NCI-H146 treated with DMSO at 0.1 percent for 48 hours (cell line): ENCODE measurements around the gene DOK1.

ENCODE experiments used
- DNase-seq: peaks from one replicate; lab custom pipeline; 2025; ENCODE audit not compliant: unreplicated experiment; lab: John Stamatoyannopoulos, UW

DOK1 gene

DNA sequence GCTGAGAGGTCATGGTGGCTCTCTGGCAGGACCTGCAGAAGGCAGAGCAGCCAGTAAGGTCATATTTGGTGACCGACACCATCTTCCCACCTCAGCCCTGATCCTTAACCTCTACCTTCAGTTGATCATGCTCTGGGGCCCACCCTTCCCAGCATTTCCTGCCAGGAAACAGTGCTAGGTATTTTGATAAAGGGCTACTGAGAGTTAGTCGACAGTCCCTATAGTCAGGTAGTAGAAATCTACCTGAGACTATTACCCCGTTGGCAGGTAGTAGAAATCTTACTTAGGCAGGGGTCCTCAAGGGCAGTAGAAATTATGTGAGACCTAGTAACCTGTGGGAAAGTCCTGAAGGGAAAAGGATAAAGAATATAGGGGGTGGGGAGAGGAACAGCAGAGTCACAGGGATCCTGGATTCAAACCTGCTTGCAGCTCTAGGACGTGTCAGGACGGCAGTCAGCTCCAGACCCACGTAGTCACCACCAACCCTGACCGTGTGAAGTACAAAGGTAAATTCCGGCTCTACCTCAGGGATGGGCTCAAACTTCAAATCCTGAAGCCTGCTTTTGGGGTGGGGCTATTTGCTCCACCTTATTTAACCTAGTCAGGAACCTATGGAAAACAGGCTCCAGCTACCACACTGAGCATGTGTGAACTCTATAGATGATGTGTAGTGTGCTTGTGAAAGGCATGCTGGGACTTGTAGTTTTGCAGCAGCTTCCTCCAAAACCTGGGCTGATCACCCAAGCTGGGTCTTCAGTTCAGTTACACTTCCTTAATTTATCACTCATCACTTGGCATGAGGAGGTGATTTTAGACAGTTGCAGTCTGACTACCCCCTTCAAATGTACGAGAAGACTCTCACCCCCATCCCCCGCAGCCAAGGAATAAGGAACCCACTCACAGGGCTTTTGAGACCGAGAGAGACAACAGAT, 28.5 kb upstream of the DOK1 start, which contains the start of gene DQX1:
TSS of gene DQX1 (minus strand) at position 515 of the 932 bp plus-strand sequence. CDS start at position 13, 502 bp downstream.
- no peak for DNase-seq

DNA sequence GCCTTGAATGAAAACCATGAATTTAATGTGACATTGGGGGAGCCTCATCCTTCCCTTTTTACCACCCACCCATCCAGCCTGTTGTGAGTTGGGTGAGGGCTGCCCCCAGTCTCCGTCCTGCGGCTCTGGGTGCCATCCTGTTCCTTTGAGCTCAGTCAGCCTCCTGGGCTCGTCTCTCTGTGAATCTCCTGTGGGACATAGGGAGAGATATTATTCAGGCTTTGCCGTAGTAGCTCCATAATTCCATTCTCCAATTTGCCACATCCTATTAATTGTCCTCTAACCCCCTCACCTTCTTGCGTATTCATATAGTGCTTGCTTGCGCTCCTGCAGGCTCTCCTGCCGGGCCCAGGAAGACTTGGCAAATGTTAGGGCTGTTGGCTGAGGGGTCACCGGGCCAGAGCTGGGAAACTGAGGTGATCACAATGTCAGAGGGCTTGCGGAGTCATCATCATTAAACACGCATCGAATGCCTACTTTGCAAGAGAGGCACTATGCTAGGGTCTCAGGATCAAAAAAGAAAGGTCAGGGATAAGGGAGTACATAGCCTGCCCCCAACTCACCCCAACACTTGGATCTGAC, 27.8 kb upstream of the DOK1 start:
- no peak for DNase-seq

DNA sequence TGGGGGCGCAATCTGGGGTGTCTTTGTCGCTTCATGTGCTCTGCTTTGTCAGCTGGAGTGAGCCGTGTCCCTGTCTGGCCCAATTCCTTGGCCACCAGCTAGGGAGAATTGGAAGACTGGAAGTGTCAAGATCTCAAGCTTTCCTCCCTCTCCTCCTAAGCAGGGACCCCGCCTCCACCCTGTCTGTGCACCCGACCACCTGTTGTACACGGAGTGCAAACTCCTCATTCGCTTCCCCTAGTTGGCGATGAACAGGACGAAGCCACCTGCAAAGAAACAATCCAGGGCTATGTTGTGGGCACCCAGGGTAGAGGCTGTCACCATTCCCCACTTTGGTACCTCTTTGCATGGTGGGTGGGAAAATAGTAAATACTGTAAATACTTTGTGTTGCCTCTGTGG, 26.8 kb upstream of the DOK1 start:
- no peak for DNase-seq

DNA sequence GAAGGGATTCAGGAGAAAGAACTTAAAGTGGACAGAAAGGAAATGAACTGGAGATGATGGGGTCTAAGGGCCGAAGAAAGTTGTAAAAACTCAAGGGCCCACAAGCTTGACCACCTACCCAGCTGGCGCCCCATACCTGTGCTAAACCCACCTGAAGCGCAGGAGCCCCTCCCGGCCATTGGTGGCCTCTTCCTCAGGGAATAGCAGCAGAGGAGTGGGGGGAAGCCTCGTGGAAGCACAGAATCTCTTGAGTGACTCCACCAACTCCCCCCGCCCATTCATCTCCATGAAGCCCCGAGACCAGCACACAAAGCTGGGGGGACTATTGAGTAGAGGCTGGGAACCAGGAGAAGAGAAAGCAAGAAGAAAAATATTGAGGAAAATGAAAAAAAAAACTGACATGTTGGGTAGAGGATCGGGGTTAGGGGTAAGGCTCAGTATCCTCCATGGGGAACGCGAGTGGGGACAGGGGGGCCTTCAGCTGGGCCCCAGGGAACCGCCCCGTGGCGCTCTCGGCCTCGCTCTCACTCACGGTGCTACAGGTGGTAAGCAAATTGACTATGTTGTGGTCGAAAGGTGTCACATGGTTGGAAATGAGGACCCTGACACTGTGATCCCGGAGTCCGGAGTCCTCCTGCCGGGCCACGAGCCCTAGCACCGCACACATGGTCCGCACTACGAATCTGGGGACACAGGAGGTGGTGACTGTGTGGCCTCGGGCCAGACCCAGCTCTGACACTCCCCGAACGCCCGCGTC, 25.7 kb upstream of the DOK1 start:
- no peak for DNase-seq

DNA sequence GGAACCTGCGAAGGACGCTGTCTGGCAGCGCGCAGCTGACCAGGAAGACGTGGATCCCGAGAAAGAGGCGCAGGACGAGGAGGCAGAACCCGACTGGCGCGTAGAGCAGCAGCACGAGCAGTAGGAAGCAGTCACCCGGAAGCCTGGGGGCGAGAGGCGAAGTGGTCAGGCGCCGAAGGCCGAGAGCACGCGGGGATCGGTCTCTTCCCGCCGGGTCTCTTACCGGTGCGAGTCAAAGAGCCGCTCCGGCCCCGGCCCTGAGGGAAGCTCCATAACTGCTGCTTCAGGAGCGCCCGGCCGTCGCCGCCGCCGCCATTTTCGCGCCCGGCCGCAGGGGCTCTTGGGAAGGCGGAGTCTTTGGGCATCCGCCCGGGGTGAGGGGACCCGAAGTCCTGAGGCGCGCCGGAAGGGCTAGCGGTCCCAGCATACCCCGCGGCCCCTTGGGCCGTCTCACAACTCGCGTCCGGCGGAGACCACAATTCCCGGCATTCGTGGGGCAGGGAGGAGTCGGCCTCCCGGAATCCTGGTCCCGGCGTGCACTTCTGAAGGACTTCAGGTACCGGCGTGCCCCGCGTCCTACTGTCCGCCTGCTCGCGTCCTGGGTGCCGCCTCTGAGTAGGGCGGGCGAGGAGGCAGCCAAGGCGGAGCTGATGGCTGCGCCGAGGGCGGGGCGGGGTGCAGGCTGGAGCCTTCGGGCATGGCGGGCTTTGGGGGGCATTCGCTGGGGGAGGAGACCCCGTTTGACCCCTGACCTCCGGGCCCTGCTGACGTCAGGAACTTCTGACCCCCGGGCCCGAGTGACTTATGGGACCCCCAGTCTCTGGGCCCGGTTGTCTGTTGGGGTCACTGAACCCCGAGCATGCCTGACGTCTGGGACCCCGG, 24.9 kb upstream of the DOK1 start, which contains the start of the genes AUP1 and HTRA2:
TSS of gene AUP1 (minus strand) at position 350 of the 882 bp plus-strand sequence. CDS start at position 273, 77 bp downstream.
TSS of gene HTRA2 (plus strand) at position 577 of the 882 bp plus-strand sequence. CDS start at position 651, 74 bp downstream.
- DNase-seq: peak; percentile 95

DNA sequence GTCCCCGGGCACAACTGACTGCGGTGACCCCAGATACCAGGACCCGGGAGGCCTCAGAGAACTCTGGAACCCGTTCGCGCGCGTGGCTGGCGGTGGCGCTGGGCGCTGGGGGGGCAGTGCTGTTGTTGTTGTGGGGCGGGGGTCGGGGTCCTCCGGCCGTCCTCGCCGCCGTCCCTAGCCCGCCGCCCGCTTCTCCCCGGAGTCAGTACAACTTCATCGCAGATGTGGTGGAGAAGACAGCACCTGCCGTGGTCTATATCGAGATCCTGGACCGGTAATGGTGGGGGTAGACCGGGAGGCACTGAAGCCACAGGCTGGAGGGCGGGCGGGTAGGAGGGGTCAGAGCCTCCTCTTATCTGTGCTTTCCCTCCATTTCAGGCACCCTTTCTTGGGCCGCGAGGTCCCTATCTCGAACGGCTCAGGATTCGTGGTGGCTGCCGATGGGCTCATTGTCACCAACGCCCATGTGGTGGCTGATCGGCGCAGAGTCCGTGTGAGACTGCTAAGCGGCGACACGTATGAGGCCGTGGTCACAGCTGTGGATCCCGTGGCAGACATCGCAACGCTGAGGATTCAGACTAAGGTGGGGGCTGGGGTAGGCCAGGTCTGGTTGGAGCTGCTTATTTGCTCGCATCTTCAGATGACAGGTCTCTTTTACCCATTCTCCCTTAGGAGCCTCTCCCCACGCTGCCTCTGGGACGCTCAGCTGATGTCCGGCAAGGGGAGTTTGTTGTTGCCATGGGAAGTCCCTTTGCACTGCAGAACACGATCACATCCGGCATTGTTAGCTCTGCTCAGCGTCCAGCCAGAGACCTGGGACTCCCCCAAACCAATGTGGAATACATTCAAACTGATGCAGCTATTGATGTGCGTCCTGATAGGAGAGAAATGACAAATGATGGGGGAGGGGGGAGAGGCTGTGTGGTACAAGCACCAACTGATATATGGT, 24.0 kb upstream of the DOK1 start:
- DNase-seq: peak; percentile 23

DNA sequence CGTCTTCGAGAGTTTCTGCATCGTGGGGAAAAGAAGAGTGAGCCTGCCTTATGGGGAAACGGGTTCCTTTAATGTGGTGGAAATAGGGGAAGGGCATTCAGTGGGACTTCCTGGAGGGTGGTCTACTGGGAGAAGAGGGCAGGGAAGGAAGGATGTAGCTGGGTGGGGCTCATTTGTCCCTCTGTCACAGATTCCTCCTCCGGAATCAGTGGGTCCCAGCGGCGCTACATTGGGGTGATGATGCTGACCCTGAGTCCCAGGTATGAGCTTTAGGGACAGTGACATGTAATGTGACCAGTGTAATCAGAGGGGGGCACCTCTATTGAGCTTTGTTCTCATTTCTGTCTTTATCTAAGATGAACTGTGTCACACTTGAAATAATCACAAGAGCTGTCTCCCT, 22.9 kb upstream of the DOK1 start:
- DNase-seq: no peak

DNA sequence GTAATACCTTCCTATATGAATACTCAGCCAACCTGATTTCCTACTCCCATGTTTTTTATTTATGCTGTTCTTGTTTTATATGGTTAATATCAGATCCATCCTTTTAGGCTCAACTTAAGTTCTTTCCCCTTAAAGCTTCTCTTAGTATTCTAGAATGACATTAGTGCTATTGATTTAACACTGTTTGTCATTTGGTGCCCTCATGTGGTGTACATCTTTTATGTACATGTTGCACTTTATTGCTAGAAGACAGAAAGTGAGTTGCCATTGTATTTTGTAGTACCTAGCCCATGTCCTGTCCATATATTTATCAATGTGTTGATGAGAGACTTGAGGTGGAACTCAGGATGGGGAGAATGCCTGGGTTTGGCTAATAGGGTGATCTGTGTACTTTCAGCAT, 22.3 kb upstream of the DOK1 start:
- DNase-seq: peak; percentile 18

DNA sequence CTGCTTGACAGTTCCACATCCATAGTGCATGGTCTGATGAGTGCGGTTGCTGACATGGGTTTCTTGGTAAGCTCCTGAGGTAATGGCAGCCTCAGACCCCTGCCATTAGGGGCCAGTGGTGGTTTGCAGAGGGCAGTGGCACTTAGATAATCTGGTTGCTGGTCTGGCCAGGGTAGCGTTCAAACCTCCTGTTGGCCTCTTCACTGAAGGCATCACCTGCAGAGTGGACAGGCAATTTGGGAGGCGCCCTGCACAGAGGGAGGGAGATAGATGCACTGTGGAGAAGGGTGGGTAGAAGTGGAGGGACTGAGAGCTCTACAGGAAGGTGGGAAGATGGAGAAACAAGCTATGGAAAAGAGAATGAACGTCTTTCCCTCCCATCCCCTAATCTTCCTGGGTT, 21.1 kb upstream of the DOK1 start:
- no peak for DNase-seq

DNA sequence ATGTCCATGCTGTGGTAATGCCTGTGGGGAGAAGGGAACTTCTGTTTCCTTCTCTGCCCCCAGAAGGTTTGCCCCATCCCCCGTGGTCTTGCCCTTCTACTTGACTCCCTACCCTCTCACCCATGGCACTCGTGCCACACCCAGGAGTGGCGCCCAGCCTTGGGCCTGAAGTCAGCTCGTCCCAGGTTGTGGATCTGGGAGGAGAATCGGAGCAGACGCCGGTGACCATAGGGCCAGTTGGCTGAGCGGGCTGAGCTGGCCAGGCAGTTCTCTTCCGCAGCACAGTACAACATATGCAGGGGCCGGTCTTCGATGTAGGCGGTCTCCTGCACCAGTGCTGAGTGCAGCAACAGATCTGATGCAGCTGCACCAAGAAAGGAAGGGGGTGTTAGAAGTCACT, 20.1 kb upstream of the DOK1 start:
- DNase-seq: no peak

DNA sequence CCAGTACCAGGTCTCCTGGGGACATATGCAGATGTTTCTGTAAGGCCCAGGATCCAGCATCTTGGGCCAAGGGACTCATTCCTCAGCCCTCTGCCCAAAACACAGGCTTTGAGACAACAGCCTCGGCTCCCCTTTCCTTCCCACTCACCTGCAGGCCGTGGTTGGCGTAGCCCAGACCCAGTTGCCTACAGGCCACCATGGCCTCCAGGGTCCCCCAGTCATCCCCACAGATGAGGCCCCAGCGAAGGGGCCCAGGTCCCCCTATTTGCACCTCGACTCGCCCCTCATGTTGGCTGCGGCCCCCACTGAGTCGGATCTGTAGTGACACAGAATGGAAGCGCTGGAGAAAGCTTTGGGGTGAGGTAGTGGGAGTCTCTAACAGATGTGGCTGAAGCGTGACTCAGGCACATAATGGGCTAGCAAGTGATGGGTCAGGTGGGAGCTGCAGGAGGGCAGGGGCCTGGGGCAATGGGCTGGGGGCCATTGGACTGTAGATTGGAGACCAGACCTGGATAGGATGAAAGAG, 19.0 kb upstream of the DOK1 start:
- no peak for DNase-seq

DNA sequence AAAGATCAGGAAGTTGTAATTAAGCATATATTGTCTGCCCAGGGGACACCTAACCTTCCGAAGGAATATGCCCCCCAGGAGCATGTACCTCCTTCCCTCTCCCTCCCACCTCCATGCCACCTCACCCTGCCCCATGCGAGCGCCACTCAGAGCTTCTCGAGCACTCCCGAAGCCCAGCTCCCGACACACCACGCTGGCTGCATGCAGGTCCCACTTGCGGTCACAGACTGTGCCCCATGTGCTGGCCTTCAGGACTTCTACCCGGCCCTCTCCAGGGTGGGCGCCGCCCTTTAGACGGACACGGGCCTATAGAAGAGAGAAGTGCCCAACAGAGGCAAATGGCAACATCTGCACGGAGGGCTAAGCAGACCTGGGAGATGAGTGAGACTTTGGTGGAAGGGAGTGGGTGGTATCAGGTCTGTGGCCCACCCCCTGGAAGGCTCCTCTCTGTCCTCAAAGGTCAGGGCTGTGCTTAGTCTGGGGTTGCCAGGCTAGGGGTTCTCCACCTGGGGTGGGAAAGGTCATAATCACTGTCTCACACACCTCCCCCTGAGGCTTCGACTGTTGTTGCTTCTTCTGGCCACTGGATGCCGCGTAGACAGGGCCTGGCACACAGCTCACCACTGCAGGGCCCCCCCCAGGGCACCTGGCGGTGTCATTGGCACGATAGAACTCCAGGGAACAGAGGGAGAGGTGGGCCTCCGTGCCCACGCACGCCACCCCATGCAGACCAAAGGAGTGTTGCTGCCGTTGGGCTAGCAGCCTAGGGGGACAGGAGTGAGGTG, 18.2 kb upstream of the DOK1 start:
- no peak for DNase-seq

DNA sequence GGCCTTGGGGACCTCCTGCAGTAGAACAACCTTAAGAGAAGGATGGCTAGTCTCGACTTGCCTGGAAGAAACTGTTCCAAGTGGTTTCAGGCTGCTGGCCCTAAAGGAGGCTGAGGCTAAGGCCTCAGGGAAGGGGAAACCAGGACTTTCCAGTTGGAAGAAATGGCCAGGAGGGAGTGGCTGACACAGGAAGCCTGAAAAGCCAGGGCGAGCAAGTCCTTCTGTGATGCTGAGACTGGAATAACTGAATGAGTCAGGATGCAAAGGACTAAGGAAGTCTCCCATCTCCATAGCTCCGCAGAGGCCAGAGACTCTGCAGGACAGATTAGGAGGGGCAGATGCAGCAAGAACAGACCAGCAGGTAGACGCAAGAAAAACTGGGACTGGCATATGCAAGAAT, 17.4 kb upstream of the DOK1 start:
- no peak for DNase-seq

DNA sequence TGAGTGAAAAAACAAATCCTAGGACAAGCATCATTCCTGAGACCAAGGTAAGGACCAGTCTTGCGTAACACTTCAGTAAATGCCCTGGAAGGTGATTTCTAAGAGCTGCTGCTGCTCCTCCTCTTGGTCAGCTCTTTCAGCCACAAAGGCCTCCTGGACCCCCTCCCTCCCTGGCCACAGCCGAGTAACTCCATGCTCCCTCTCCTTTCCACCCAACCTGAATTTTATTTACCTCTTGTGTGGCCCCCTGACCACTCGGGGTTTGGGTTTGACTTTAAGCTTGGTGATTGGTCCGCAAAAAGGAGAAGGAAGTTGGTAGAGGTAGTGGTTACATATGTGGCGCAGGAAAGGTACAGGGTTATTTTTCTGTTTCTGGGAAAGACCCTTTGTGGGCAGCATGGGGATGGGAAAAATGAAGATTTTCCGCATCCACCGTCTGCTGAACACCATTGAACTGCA, 15.6 kb upstream of the DOK1 start:
- DNase-seq: no peak

DNA sequence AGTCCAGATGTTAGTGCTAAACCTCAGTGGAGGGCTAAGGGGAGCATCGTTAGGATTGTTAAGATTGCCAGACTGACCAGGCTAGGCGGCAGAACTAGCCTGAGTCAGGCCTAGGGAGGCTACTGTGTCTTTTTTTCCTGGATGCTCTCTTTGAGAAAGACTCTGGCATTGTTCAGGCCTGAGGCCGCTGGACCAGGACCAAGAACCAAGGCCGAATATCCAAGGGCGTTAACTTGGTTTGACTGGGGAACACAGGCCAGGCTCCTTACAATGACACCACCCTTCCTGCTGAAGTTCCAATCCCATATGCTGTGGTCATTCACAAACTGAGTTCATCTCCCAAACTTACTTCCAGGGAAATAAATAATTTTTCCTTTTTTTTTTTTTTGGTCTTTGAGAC, 14.2 kb upstream of the DOK1 start:
- DNase-seq: no peak

DNA sequence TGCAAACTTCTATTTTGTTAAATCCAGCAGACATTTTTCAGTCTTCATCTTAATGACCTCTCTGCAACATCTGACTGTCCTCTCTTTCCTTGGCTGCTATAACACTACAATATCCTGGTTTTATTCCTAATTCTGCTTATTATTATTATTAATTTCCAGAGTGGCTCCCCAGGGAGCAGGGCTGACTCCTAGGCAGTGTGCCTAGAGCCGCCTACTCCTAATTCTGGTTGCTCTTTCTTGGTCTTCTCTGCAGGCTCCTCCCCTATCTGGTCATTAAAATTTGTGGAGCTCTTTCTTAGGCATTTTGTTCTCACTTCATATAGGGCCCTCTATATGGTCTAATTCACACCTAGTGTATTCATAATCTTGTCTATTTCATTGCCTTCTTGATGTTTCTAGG, 11.5 kb upstream of the DOK1 start:
- DNase-seq: no peak

DNA sequence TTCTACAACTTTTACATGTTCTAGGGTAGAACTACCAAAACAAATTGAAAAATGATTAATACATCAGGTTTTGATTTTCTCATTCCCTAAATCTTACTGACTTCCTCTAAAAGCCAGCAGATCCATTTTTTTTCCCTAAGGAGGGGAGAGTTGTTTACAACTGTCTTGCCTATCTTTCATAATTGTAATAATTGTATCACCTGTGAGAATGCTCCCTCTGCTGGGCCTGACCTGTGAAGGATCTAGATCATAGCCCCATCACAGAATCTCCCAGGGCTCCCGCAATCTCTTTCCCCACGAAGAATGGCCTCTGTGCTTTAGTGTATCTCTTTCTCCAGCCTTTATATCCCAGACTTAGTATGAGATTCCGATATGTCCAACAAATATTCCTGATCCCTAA, 9.9 kb upstream of the DOK1 start:
- DNase-seq: no peak

DNA sequence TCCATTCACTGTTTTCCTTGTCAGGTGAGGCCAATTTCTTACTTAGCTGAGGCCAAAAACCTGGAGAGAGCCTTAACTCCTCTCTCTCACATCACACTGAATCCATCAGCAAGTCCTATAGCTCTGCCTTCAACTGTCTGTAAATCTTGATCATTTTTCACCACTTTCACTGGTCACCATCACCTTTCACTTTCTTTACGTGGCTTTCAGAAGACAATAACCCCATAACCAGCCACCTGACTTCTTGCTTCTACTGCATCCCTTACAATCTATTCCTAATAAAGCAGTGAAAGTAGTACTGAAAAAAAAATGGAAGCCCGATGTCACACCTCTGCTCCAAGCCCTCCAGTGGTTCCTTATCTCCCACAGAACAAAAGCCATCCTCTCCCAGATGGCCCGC, 8.5 kb upstream of the DOK1 start:
- DNase-seq: no peak
